ENCODE data around the gene TK1.
"Not testable (repeated sequence)": the region's sequence is repeated elsewhere in the genome, so short reads cannot be mapped to it uniquely, and the experiment has no call there.

TK1 gene

GRCh38 chr17:78148286-78149016, 38.4 kb downstream of the TK1 start:
- no peak for DNase-seq (ENCODE audit: low read depth)

DNA sequence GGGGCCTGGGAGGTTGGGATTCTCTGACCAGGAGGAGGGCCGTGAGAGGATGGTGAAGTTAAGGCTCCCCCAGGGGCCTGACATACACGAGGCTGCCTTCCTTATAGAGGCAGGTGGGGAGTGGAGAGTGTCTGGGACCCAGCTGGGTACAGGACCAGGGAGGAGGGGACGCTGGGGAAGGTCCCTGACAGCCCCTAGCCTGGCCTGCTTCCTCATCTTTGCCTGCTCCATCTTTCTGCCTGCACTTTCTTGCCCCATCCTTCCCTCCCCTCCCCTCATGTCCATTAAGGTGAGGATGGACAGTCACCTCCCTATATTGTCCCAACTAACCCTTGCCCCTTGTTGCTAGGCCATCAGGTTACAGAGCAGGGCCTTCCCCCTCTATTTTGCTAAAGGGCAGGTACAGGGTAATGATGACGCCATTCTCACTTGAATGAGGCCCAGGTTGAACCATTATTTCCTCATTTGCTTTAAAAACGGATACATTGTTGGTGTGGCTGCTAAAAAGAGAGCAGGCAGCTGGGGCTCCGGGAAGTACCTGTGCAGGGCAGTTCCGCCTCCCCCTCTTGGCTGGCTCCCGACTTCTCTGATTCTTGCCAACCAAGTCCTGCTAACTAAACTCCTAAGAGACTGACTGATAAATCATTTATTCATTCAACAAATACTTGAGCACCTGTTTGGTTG, 39.4 kb downstream of the TK1 start:
- no peak for DNase-seq (ENCODE audit: low read depth)

- DNase-seq (ENCODE audit: low read depth), result no peak
Measured at GRCh38 chr17:78146881-78147280, 40.0 kb downstream of the TK1 start.

DNA sequence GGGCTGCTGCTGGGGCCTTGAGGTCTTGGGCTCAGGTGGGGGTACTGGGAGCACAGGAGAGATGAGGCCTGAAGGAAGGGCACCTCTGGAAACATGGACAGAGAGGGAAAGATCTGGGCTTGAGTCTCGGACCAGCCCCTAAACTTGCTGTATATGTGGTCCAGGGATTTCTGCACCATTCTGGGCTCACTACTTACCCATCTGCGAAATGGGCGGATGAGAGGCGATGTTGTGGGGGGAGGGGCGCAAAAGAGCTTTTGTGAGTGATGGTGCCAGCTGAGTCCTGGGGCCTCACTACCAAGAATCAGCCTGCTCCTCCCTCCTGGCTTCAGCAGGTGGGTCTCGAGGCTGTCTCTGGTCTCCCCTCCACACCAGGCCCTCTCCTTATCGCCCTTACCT, 40.4 kb downstream of the TK1 start:
- no peak for DNase-seq (ENCODE audit: low read depth)

GRCh38 chr17:78144736-78145641, 41.9 kb downstream of the TK1 start:
- DNase-seq (ENCODE audit: low read depth), result no peak

DNA sequence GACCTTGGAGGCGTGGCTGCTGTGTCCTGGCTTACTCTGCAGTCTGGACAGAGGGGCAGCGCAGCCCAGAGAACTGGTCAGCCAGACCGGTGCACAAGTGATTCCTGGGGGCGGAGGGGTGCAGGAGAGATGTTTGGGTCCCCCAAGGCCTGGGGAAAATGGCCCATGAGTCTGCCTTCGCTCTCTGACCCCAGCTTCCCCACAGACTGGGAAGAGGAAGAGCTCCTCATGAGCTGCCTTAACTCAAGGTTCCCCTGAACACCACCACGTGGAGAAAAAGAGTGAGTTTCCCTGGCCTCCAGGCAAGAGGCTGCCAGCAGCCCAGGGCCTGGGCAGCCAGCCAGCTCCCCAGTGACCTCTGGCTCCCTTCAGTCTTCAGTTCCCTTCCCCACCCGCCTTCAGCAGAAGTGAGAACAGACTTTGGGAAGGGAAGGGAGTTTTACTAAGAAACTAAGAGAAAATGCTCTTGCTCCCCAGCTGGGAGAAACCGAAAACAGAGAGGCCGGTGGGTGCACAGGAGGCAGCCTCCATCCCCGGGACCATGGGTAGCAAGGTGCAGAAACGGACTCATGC, 42.6 kb downstream of the TK1 start:
- no peak for DNase-seq (ENCODE audit: low read depth)

- DNase-seq (ENCODE audit: low read depth), result no peak
Measured at GRCh38 chr17:78143214-78144146, 43.4 kb downstream of the TK1 start.

- no peak for DNase-seq (ENCODE audit: low read depth)
Measured at GRCh38 chr17:78142119-78142861, 44.6 kb downstream of the TK1 start.

DNA sequence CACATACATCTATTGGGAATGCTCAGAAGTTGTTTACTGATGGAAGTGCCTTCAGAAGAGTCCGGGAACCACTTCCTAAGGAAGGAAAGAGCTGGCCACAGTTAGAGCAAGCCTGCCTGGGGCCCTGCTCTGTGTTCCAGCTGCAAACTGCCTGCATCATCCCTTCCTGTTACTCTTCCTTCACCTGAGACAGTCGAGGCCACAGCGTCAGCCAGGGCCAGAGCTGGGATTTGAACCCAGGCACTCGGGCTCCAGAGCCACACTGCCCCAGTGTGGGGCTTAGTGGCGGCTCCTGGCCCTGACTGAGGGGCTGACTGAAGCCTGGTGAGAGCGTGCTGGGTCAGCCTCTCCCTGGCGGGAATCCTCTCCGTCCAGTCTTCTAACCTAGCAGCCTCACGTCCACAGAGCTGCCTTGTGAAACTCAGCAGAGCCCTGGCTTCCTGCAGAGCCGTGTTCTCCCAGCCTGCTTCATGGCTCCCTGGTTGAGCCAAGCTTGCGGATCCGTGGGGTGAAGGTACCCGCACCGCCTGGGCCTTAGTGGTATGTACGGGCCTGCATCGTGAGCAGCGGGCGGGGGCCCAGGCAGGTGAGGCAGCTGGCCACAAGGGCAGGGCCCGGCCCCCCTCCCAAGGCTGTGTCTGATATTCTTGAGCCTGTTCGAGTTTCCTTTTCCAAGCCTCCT, 45.3 kb downstream of the TK1 start:
- no peak for DNase-seq (ENCODE audit: low read depth)

DNA sequence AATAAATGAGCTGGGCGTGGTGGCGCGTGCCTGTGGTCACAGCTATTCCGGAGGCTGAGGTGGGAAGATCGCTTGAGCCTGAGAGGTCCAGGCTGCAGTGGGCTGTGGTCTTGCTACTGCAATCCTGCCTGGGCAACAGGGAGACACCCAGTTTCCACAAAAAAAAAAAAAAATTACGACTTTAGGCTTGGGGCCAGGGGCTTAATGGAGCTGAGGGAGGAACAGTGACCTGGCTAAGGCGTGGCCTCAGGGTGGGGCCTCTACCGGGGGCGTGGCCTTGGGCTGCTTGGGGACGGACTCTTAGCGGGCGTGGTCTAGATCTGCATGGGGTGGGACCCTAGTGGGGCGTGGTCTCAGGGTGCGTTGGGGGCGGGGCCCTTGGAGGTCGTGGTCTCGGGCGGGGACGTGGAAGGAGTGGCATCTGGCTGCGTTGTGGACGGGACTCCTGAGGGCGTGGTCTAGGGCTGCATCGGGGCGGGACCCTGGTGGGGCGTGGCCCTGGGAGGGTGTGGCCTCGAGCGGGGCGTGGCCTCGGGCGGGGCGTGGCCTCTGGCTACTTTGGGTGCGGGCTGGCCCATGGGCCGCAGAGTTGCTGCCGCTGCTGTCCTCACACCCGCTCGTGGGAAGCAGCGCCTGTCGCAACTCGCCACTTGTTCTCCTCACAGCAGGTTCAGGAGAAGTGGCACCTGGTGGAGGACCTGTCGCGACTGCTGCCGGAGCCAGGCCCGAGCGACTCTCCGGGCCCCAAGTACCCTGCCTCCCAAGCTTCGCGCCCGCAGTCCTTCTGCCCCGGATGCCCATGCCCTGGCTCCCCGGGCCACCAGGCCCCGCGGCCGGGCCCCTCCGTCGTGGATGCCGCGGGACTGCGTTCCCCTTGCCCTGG, 46.4 kb downstream of the TK1 start:
- peak; percentile 97 for DNase-seq (ENCODE audit: low read depth)

GRCh38 chr17:78139861-78140168, 47.0 kb downstream of the TK1 start:
- DNase-seq (ENCODE audit: low read depth), result not testable (repeated sequence)

- DNase-seq (ENCODE audit: low read depth), result no peak
Measured at GRCh38 chr17:78138204-78139060, 48.4 kb downstream of the TK1 start.

- no peak for DNase-seq (ENCODE audit: low read depth)
Measured at GRCh38 chr17:78137392-78138203, 49.3 kb downstream of the TK1 start.

GRCh38 chr17:78135858-78136500, 50.9 kb downstream of the TK1 start:
- DNase-seq (ENCODE audit: low read depth), result no peak

DNA sequence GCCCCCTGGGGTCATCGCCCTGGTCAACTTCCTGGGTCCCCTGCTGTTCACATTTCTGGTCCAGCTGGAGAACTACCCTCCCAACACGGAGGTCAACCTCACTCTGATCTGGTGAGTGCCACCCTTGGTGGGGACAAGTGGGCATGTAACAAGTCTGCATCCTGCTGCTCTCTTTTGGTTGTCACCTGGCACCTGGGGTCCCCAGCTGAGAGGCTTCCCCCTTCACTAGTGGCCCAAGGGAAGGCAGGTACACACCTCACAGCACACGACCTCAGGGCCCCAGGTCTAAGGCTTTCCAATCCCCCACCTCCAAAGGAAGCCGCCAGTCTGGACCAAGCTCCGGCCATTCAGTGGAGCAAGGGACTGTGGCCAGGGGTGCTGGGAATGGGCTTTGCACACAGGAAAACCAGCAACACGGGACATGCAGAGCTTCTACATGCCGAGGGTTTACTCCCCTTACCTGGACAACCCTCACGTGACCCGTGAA, 51.9 kb downstream of the TK1 start:
- DNase-seq (ENCODE audit: low read depth), result no peak
